NK-92 (cell line): Measurements from ENCODE around the gene MTG2.

Source experiments
- DNase-seq: peaks from one replicate; lab custom pipeline; 2025; ENCODE audit not compliant: unreplicated experiment; lab: John Stamatoyannopoulos, UW

The MTG2 gene

GRCh38 chr20:62201173-62202082, 18.6 kb downstream of the MTG2 start:
- DNase-seq = no peak

- DNase-seq = no peak
These were observed 19.2 kb downstream of the MTG2 start for GRCh38 chr20:62202083-62202395.

- DNase-seq = no peak
These were observed 20.0 kb downstream of the MTG2 start for GRCh38 chr20:62202676-62203377.

- no peak for DNase-seq
These were observed 20.7 kb downstream of the MTG2 start for GRCh38 chr20:62203378-62204030.

- no peak for DNase-seq
These were observed 23.0 kb downstream of the MTG2 start for GRCh38 chr20:62205618-62206387.

- no peak for DNase-seq
These were observed 23.6 kb downstream of the MTG2 start for GRCh38 chr20:62206388-62206775.

- no peak for DNase-seq
These were observed 25.4 kb downstream of the MTG2 start for GRCh38 chr20:62208061-62208794.

- no peak for DNase-seq
These were observed 26.2 kb downstream of the MTG2 start for GRCh38 chr20:62208795-62209755.

- DNase-seq = no peak
These were observed 27.1 kb downstream of the MTG2 start for GRCh38 chr20:62209850-62210495.

GRCh38 chr20:62210496-62210855, 27.6 kb downstream of the MTG2 start:
- no peak for DNase-seq

- DNase-seq = no peak
These were observed 28.4 kb downstream of the MTG2 start for GRCh38 chr20:62211216-62211615.

- no peak for DNase-seq
These were observed 29.0 kb downstream of the MTG2 start for GRCh38 chr20:62211769-62212288.

GRCh38 chr20:62212299-62212698, 29.5 kb downstream of the MTG2 start:
- no peak for DNase-seq

- DNase-seq = no peak
These were observed 31.2 kb downstream of the MTG2 start for GRCh38 chr20:62214067-62214466.

GRCh38 chr20:62215020-62215990, 32.5 kb downstream of the MTG2 start:
- no peak for DNase-seq

- DNase-seq = no peak
These were observed 33.3 kb downstream of the MTG2 start for GRCh38 chr20:62215991-62216635.
